Uterus (tissue), 4 donors: Measurements from ENCODE around the gene CELSR1. TPM values are rescaled to one million over a fixed set of nuclear protein-coding genes. Genes with fewer than 3 reads are reported as not detected.

Experiments
- DNase-seq, 2 donors: peaks; one replicate each; pipeline ENCODE4 v3.0.0-alpha.2; 2019 to 2020
- H3K27ac ChIP-seq, 2 donors: fragments of 200-600 bp; sonication (generic); 1 replicate in 1 of 2; 2 replicates in 1 of 2; pipeline ENCODE4 v1.5.1; 2016 to 2018
- H3K27me3 ChIP-seq, 2 donors: fragments of 200-600 bp; sonication (generic); one replicate each; pipeline ENCODE4 v1.5.1; 2018 to 2019; ENCODE audit warnings: control low read depth in 1 of 2
- H3K36me3 ChIP-seq, 2 donors: fragments of 200-600 bp; sonication (generic); one replicate each; pipeline ENCODE4 v1.5.1; 2019; ENCODE audit warnings: control low read depth in 1 of 2
- H3K4me1 ChIP-seq, 2 donors: fragments of 200-600 bp; sonication (generic); one replicate each; pipeline ENCODE4 v1.5.1; 2018 to 2019; ENCODE audit warnings: control low read depth in 1 of 2
- H3K4me3 ChIP-seq, 2 donors: fragments of 200-600 bp; sonication (generic); 1 replicate in 1 of 2; 2 replicates in 1 of 2; pipeline ENCODE4 v1.5.1; 2018 to 2019; ENCODE audit warnings: mild to moderate bottlenecking in 1 of 2
- H3K9me3 ChIP-seq, 2 donors: fragments of 200-600 bp; sonication (generic); one replicate each; pipeline ENCODE4 v1.5.1; 2019; ENCODE audit warnings: control low read depth in 1 of 2
- POLR2A ChIP-seq, 2 donors: fragments of 450-650 bp; IDR thresholded peaks; one replicate each; pipeline ENCODE4 v1.6.1; 2016; ENCODE audit warnings: antibody characterized with exemption in 2 of 2, mild to moderate bottlenecking in 1 of 2, moderate library complexity in 1 of 2
- intact Hi-C: fragments of 100-400 bp; cut with DNase I; formaldehyde crosslinking; loops from one replicate; pipeline ENCODE4 v1.15.1; 2023; ENCODE audit warnings: low total_unique reads
- total RNA-seq, 4 donors: library from RNA; depleted of rRNA in 3 of 4; stranded (reverse); fragments of >200 nt in 3 of 4; gene quantifications; one replicate each; pipeline versions ENCODE4 v1.1.0 to v1.2.4, GENCODE V29; 2014 to 2023
- TF ChIP-seq, protein P1 (sequence below), 4 experiments: fragments of 200-600 bp in 2 of 4; fragments of 450-650 bp in 2 of 4; sonication (generic) in 2 of 4; IDR thresholded peaks; one replicate each; pipeline ENCODE4 v1.5.1; 2016 to 2019; ENCODE audit warnings: antibody characterized with exemption in 4 of 4, mild to moderate bottlenecking in 2 of 4, moderate library complexity in 1 of 4
- donor health status: DM: yes; HTN: yes; CAD: no.

The CELSR1 gene
- total RNA-seq, 4 donors from 2014 or later: 1.5 to 15.8 (median 8.4) TPM

DNA sequence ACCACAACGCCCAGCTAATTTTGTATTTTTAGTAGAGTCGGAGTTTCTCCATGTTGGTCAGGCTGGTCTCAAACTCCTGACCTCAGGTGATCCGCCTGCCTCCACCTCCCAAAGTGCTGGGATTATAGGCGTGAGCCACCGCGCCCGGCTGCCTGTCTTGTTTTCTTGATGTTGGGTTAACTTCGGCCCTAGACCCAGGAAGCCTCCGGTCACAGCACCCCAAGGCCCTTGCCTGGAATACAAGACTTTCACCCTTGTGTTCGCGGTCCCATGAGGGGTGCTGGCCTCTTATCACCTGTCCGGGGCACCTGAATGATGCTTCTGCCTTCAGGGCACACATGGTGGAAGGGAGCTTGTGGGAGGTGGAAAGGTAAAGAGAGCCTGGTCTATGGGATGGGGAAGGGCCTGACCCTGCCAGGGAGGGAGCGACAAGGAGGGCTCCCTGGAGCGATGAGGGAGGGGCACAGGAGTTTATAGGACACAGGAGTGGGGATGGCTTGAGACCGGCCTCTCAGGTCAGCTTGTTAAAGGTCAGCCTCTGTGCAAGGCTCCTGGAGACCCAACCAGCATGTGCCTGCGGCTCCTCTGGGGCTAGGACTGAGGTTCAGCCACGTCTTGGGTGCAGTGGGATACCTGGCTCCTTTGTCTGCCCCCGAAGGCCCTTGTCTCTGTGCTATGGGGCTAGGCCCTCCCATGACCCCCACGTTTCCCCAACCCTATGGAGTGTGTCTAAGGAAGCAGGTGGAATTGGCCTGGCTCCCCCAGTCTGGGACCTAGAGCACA lies 48.1 kb upstream of the CELSR1 start:
- H3K27me3 ChIP-seq: no peaks in the 10 kb centered on the region
- intact Hi-C loops: no loop called here
- H3K36me3 ChIP-seq: no peaks in the 10 kb centered on the region
- H3K4me1 ChIP-seq: no peaks in the 10 kb centered on the region
- no peak overlapping the region for H3K27ac ChIP-seq
- no peak overlapping the region for H3K4me3 ChIP-seq
- no peak for DNase-seq
- no peaks in the 10 kb centered on the region for H3K9me3 ChIP-seq
- TF ChIP-seq POLR2A (IDR thresholded peaks at IDR 0.05): no peak
- TF ChIP-seq, protein P1, sequence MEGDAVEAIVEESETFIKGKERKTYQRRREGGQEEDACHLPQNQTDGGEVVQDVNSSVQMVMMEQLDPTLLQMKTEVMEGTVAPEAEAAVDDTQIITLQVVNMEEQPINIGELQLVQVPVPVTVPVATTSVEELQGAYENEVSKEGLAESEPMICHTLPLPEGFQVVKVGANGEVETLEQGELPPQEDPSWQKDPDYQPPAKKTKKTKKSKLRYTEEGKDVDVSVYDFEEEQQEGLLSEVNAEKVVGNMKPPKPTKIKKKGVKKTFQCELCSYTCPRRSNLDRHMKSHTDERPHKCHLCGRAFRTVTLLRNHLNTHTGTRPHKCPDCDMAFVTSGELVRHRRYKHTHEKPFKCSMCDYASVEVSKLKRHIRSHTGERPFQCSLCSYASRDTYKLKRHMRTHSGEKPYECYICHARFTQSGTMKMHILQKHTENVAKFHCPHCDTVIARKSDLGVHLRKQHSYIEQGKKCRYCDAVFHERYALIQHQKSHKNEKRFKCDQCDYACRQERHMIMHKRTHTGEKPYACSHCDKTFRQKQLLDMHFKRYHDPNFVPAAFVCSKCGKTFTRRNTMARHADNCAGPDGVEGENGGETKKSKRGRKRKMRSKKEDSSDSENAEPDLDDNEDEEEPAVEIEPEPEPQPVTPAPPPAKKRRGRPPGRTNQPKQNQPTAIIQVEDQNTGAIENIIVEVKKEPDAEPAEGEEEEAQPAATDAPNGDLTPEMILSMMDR (IDR thresholded peaks at IDR 0.05): no peak

DNA sequence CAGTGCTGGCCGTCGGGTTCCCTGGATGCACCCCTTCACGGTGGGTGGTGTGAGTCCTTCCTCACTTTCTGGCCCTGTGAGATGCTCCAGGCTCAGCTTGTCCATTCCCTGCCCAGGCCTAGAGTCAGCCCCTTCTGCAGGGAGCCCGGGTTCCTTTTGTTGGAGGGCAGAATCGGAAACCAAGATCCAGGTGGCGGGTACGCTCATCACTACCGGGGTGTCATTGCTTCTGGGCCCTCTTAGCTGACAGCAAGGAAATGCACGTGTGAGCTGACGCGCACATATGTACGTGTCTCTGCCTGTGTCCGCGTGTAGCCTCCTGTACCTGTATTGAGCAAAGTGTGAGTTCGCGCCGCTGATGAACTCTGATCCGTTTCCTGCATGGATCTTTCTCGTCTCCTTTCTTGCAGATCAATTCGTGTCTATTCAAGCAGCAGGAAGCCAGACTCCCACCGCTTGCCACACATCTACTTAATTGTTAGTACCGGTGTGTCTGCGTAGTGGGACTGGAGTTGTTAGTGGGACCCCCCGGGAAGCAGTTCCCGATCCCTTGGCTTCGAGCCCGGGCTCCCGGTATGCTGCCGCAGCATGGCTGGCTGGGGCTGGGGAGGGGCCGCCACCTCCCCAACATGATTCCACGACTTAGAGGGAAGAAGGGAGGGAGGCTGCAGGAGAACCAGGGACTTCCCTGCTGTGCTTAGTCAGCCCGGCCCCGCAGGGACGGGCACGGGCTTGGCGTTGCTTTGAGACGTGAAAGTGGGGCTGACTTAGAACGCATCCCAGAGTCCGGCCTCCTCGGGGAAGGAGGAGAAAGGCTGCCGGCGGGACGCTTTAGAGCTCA lies 46.9 kb upstream of the CELSR1 start:
- H3K4me3 ChIP-seq: no peak overlapping the region
- no peaks in the 10 kb centered on the region for H3K4me1 ChIP-seq
- H3K27ac ChIP-seq: no peak overlapping the region
- DNase-seq: no peak
- intact Hi-C loops: no loop called here
- no peaks in the 10 kb centered on the region for H3K9me3 ChIP-seq
- no peaks in the 10 kb centered on the region for H3K36me3 ChIP-seq
- TF ChIP-seq, protein P1 (IDR thresholded peaks at IDR 0.05): no peak
- no peak for TF ChIP-seq POLR2A (IDR thresholded peaks at IDR 0.05)
- H3K27me3 ChIP-seq: no peaks in the 10 kb centered on the region

DNA sequence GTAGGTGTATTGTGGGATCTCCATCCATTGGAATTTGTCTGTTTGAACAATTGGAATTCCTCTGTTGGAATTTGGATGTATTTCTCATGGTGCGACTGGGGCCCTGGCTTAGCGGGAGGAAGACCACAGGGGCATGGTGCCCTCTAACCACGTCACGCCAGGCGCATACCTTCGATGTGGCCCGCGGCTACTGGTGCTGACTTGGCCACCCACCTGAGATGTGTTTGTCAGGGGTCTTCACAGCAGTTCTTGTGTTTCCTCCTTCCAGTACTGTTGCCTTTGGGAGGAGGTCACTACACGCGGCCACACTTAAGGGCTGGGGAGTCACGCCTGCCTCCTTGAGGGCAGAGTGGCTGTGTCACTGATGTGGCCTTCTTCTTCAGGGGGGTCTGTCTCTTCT lies 46.2 kb upstream of the CELSR1 start:
- intact Hi-C loops: no loop called here
- Histone ChIP-seq H3K36me3 (no peaks in the 10 kb centered on the region), H3K9me3 (no peaks in the 10 kb centered on the region), H3K4me3 (no peak overlapping the region), H3K4me1 (peaks cover 0 to under 1% of the 10 kb centered on the region in 2 donors), H3K27ac (no peak overlapping the region), H3K27me3 (no peaks in the 10 kb centered on the region)
- TF ChIP-seq, protein P1 (IDR thresholded peaks at IDR 0.05): no peak
- no peak for TF ChIP-seq POLR2A (IDR thresholded peaks at IDR 0.05)
- no peak for DNase-seq

DNA sequence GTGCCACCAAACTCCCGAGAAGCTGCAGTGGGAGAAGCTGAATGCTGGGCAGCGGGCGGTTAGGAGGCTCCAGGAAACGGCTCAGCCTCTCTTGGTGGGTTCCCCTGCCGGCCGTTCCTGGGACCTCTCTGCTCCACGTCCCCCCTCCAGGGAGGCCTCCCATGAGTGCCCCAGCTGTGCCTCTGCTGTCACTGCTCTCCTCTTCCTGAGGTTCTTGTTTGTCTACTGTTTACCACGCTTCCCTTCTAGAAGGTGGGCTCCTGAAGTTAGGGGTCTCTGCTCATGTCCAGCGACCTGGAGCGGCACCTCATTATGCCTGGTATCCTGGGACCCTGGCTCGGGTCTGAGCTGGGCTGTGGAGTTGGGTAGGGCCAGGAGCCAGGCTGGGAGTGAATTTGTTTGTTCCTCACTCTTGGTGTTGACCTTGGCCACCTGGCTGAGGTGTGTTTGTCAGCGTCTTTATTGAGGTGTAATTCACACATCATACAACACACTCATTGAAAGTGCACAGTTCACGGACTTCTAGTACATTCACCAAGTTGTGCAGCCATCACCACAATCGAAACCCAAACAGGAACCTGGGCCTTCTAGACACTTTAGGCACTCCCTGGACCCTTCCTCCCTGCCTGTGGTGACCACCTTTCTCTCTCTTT lies 45.0 kb upstream of the CELSR1 start:
- no peaks in the 10 kb centered on the region for H3K27me3 ChIP-seq
- peaks cover 0 to 6% of the 10 kb centered on the region in 2 donors for H3K4me1 ChIP-seq
- H3K36me3 ChIP-seq: no peaks in the 10 kb centered on the region
- DNase-seq: no peak
- H3K4me3 ChIP-seq: no peak overlapping the region
- no peak overlapping the region for H3K27ac ChIP-seq
- H3K9me3 ChIP-seq: no peaks in the 10 kb centered on the region
- no peak for TF ChIP-seq POLR2A (IDR thresholded peaks at IDR 0.05)
- TF ChIP-seq, protein P1 (IDR thresholded peaks at IDR 0.05): no peak
- intact Hi-C loops: no loop called here
